ENCODE data around the gene DZIP3. TPM values are rescaled to one million over a fixed set of nuclear protein-coding genes. Genes with fewer than 3 reads are reported as not detected.

The DZIP3 gene
- total RNA-seq, 3 donors from 2014 or later, result 6.2 to 10.8 (median 9.8) TPM

GRCh38 chr3:108705045-108705444, 115.5 kb downstream of the DZIP3 start:
- no peaks in the 10 kb centered on the region for H3K4me1 ChIP-seq
- no peak for DNase-seq (ENCODE audit: low spot score in 2 of 2)
- H3K27me3 ChIP-seq, result no peaks in the 10 kb centered on the region
- H3K4me3 ChIP-seq, result no peak overlapping the region
- no peak overlapping the region for H3K27ac ChIP-seq
- peaks cover 0 to 18% of the 10 kb centered on the region in 2 donors for H3K9me3 ChIP-seq
- intact Hi-C loops (cut with DNase I; ENCODE audit: low total_unique reads), result no loop called here
- TF ChIP-seq POLR2A (IDR thresholded peaks at IDR 0.05) (no peak), POLR2AphosphoS5 (IDR thresholded peaks at IDR 0.05) (no peak), CTCF (IDR thresholded peaks at IDR 0.05) (no peak)
- no peaks in the 10 kb centered on the region for H3K36me3 ChIP-seq

GRCh38 chr3:108713009-108713516, 123.5 kb downstream of the DZIP3 start:
- intact Hi-C loops (cut with DNase I; ENCODE audit: low total_unique reads), result no loop called here
- Histone ChIP-seq H3K4me3 (no peak overlapping the region), H3K9me3 (no peaks in the 10 kb centered on the region), H3K4me1 (no peaks in the 10 kb centered on the region), H3K27ac (no peak overlapping the region), H3K27me3 (no peaks in the 10 kb centered on the region), H3K36me3 (no peaks in the 10 kb centered on the region)
- no peak for TF ChIP-seq CTCF (IDR thresholded peaks at IDR 0.05)
- TF ChIP-seq POLR2A (IDR thresholded peaks at IDR 0.05), result no peak
- DNase-seq (ENCODE audit: low spot score in 2 of 2), result no peak

GRCh38 chr3:108713816-108714215, 124.3 kb downstream of the DZIP3 start:
- intact Hi-C loops (cut with DNase I; ENCODE audit: low total_unique reads), result no loop called here
- Histone ChIP-seq H3K36me3 (no peaks in the 10 kb centered on the region), H3K9me3 (no peaks in the 10 kb centered on the region), H3K27me3 (no peaks in the 10 kb centered on the region), H3K27ac (no peak overlapping the region), H3K4me3 (no peak overlapping the region), H3K4me1 (no peaks in the 10 kb centered on the region)
- TF ChIP-seq CTCF (IDR thresholded peaks at IDR 0.05) (no peak), POLR2A (IDR thresholded peaks at IDR 0.05) (no peak)
- no peak for DNase-seq (ENCODE audit: low spot score in 2 of 2)

- no peaks in the 10 kb centered on the region for H3K9me3 ChIP-seq
- no peaks in the 10 kb centered on the region for H3K36me3 ChIP-seq
- no peaks in the 10 kb centered on the region for H3K27me3 ChIP-seq
- no peak for TF ChIP-seq POLR2A (IDR thresholded peaks at IDR 0.05)
- no peak for TF ChIP-seq POLR2AphosphoS5 (IDR thresholded peaks at IDR 0.05)
- TF ChIP-seq CTCF (IDR thresholded peaks at IDR 0.05), result no peak
- H3K27ac ChIP-seq, result no peak overlapping the region
- intact Hi-C loops (cut with DNase I; ENCODE audit: low total_unique reads), result no loop called here
- no peak for DNase-seq (ENCODE audit: low spot score in 2 of 2)
- H3K4me1 ChIP-seq, result no peaks in the 10 kb centered on the region
- H3K4me3 ChIP-seq, result no peak overlapping the region
These were observed 128.9 kb downstream of the DZIP3 start for GRCh38 chr3:108718454-108718853.

- no peaks in the 10 kb centered on the region for H3K36me3 ChIP-seq
- no peak for DNase-seq (ENCODE audit: low spot score in 2 of 2)
- intact Hi-C loops (cut with DNase I; ENCODE audit: low total_unique reads), result no loop called here
- no peak overlapping the region for H3K27ac ChIP-seq
- TF ChIP-seq POLR2A (IDR thresholded peaks at IDR 0.05) (no peak), POLR2AphosphoS5 (IDR thresholded peaks at IDR 0.05) (no peak), CTCF (IDR thresholded peaks at IDR 0.05) (no peak)
- no peak overlapping the region for H3K4me3 ChIP-seq
- H3K9me3 ChIP-seq, result no peaks in the 10 kb centered on the region
- no peaks in the 10 kb centered on the region for H3K27me3 ChIP-seq
- H3K4me1 ChIP-seq, result no peaks in the 10 kb centered on the region
These were observed 129.8 kb downstream of the DZIP3 start for GRCh38 chr3:108719178-108719806.

Measured in breast epithelium (tissue), 4 donors.